KMS-11 (cell line): ENCODE data around the gene DPH3.
"Not testable (repeated sequence)": the region's sequence is repeated elsewhere in the genome, so short reads cannot be mapped to it uniquely, and the experiment has no call there.

ENCODE experiments used
- H2AFZ ChIP-seq: fragments of 200-600 bp; sonication (generic); 2 replicates; pipeline ENCODE4 v1.6.1; 2016; ENCODE audit warnings: antibody characterized with exemption, mixed run types, low read depth
- H3K27ac ChIP-seq: fragments of 200-600 bp; sonication (generic); 2 replicates; pipeline ENCODE4 v1.6.1; 2016; ENCODE audit warnings: mild to moderate bottlenecking, mixed run types
- H3K27me3 ChIP-seq: fragments of 200-600 bp; sonication (generic); 2 replicates; pipeline ENCODE4 v1.6.1; 2017; ENCODE audit warnings: mild to moderate bottlenecking, low read depth, mixed run types, moderate library complexity; ENCODE audit not compliant: insufficient read depth
- H3K36me3 ChIP-seq: fragments of 200-600 bp; sonication (generic); 2 replicates; pipeline ENCODE4 v1.6.1; 2017; ENCODE audit warnings: mild to moderate bottlenecking, mixed run types; ENCODE audit not compliant: insufficient read depth
- H3K4me1 ChIP-seq: fragments of 200-600 bp; sonication (generic); 2 replicates; pipeline ENCODE4 v1.6.1; 2016; ENCODE audit warnings: mild to moderate bottlenecking, low read depth, mixed run types; ENCODE audit not compliant: poor library complexity, severe bottlenecking
- H3K4me2 ChIP-seq: fragments of 200-600 bp; sonication (generic); 2 replicates; pipeline ENCODE4 v1.7.0; 2016; ENCODE audit warnings: mild to moderate bottlenecking, mixed run types
- H3K4me3 ChIP-seq: fragments of 200-600 bp; sonication (generic); IDR thresholded peaks from 2 replicates; pipeline ENCODE4 v1.6.1; 2017; ENCODE audit warnings: low read depth, low read length, mixed read lengths; ENCODE audit not compliant: insufficient read depth
- H3K79me2 ChIP-seq: fragments of 200-600 bp; sonication (generic); 2 replicates; pipeline ENCODE4 v1.6.1; 2016; ENCODE audit warnings: low read depth, mixed run types; ENCODE audit not compliant: insufficient read depth
- H3K9ac ChIP-seq: fragments of 200-600 bp; sonication (generic); 2 replicates; pipeline ENCODE4 v1.6.1; 2016; ENCODE audit warnings: mild to moderate bottlenecking, mixed run types
- H4K20me1 ChIP-seq: fragments of 200-600 bp; sonication (generic); 2 replicates; pipeline ENCODE4 v1.6.1; 2016; ENCODE audit warnings: mild to moderate bottlenecking, mixed run types; ENCODE audit not compliant: insufficient read depth
- CTCF ChIP-seq: fragments of 200-600 bp; sonication (generic); conservative IDR thresholded peaks from 2 replicates; pipeline ENCODE4 v1.6.1; 2017; ENCODE audit warnings: low read depth, mild to moderate bottlenecking, antibody characterized with exemption, low read length, moderate library complexity, mixed read lengths

The DPH3 gene

GRCh38 chr3:16264708-16265454 lies at the start of gene DPH3, which contains the start of gene OXNAD1:
Gene DPH3, minus strand, starts transcription at chr3:16264943. Its CDS starts 67 bp downstream, at chr3:16264876.
Gene OXNAD1, plus strand, starts transcription at chr3:16265212. Its CDS starts 5,741 bp downstream, at chr3:16270953.
- Histone ChIP-seq H4K20me1 (no peaks in the 10 kb centered on the region), H2AFZ (peak within 1 kb of the TSS; percentile 77), H3K4me3 (peak within 1 kb of the TSS; percentile 89), H3K9ac (peak within 1 kb of the TSS; percentile 91), H3K36me3 (no peaks in the 10 kb centered on the region), H3K27ac (peak within 1 kb of the TSS; percentile 80), H3K27me3 (no peaks in the 10 kb centered on the region), H3K79me2 (peaks cover 7% of the 10 kb centered on the region; the same call in 1 of the 2 replicates), H3K4me1 (peaks cover 22% of the 10 kb centered on the region), H3K4me2 (peak within 1 kb of the TSS; percentile 78)
- TF ChIP-seq CTCF = no peak

DNA sequence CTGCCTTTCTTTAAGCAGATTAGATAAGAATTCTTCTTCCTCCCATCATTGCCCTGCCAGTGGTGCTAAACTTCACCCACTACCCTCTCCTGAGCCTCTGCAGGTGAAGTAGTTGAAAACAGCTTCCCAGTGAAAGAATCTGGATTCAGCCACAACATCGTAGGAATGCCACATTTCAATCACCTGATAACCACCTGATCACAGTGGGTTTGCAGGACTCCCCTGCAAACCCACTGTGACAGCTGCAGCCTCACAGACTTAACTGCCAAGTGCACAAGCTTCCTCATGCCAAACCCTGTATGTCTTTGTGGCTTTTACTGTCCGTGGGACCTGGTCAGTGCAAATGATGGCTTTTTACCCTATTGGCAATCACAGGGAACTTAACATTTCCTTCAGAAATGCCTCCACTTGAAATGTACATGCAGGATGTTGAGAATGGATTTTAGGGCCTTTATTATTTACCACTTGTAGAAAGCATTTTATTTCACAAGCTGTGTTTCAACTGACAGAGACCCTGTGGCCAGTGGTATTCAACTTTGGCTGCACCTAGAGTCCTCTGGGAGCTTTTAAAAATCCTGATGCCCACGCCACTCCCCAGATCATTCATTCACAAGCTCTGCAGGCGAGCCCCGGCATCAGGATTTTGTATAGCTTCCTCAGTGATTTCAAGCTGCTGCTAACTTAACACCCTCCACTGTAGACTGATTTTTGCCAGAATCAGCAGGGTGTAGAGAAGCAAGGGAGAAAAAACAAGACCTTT lies 49.3 kb upstream of the DPH3 start:
- H3K4me1 ChIP-seq = peaks cover 9% of the 10 kb centered on the region
- H3K9ac ChIP-seq = no peak overlapping the region
- H3K36me3 ChIP-seq = no peaks in the 10 kb centered on the region
- no peaks in the 10 kb centered on the region for H3K79me2 ChIP-seq
- H3K4me2 ChIP-seq = no peak overlapping the region
- no peak overlapping the region for H3K27ac ChIP-seq
- no peak overlapping the region for H3K4me3 ChIP-seq
- no peaks in the 10 kb centered on the region for H3K27me3 ChIP-seq
- no peak for TF ChIP-seq CTCF
- no peak overlapping the region for H2AFZ ChIP-seq
- H4K20me1 ChIP-seq = no peaks in the 10 kb centered on the region

- H3K9ac ChIP-seq = no peak overlapping the region
- no peak overlapping the region for H3K4me3 ChIP-seq
- H3K36me3 ChIP-seq = no peaks in the 10 kb centered on the region
- no peak overlapping the region for H3K4me2 ChIP-seq
- no peaks in the 10 kb centered on the region for H4K20me1 ChIP-seq
- H3K27ac ChIP-seq = no peak overlapping the region
- no peak overlapping the region for H2AFZ ChIP-seq
- no peaks in the 10 kb centered on the region for H3K79me2 ChIP-seq
- no peak for TF ChIP-seq CTCF
- H3K4me1 ChIP-seq = peaks cover 11% of the 10 kb centered on the region
- no peaks in the 10 kb centered on the region for H3K27me3 ChIP-seq
These were observed 47.3 kb upstream of the DPH3 start for GRCh38 chr3:16311960-16312451.

DNA sequence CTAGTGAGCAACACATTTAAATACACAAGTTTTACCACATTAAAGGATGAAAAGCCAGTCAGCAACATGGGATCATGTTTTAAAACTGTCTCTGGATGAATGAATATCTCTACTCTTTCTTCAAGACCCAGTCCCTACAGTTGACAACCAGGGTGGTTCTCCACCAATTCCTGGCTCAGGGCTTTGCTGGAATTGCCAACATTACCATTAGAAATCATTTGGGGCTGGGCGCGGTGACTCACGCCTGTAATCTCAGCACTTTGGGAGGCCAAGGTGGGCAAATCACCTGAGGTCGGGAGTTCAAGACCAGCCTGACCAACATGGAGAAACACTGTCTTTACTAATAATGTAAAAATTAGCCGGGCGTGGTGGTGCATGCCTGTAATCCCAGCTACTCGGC lies 45.7 kb upstream of the DPH3 start:
- H2AFZ ChIP-seq, H3K4me2 ChIP-seq, H3K4me3 ChIP-seq, H3K9ac ChIP-seq, H3K79me2 ChIP-seq, H3K27me3 ChIP-seq, H3K36me3 ChIP-seq, H4K20me1 ChIP-seq, H3K27ac ChIP-seq: not testable (repeated sequence)
- H3K4me1 ChIP-seq = peaks cover 11% of the 10 kb centered on the region
